ENCODE results near the gene BAIAP3. TPM values are rescaled to one million over a fixed set of nuclear protein-coding genes. Genes with fewer than 3 reads are reported as not detected.

BAIAP3 gene
- total and polyA plus RNA-seq, 2 experiments from 2014 or later = 0.23 to 0.86 TPM

GRCh38 chr16:1393613-1394176 is 60.2 kb downstream of the BAIAP3 start:
- Histone ChIP-seq H3K4me2 (ENCODE audit: unreplicated experiment) (no peak overlapping the region), H3K27me3 (replicated peaks; ENCODE audit: insufficient read depth) (no peaks in the 10 kb centered on the region), H3F3A (ENCODE audit: insufficient read depth) (no peaks in the 10 kb centered on the region), H3K9me3 (ENCODE audit: low read depth) (no peaks in the 10 kb centered on the region), H3K27ac (no peak overlapping the region), H3K36me3 (ENCODE audit: low read depth) (no peaks in the 10 kb centered on the region), H3K4me1 (ENCODE audit: insufficient read depth) (no peaks in the 10 kb centered on the region), H3K4me3 (no peak overlapping the region), H3K79me2 (ENCODE audit: insufficient read depth) (no peaks in the 10 kb centered on the region), H3K9me2 (ENCODE audit: insufficient read depth) (no peaks in the 10 kb centered on the region), H2AFZ (no peak overlapping the region), H4K20me1 (ENCODE audit: insufficient read depth) (no peaks in the 10 kb centered on the region), H3K9ac (no peak overlapping the region)
- TF ChIP-seq EZH2phosphoT487 (IDR thresholded peaks at IDR 0.05; ENCODE audit: insufficient read depth, low read depth) = no peak
- no peak for TF ChIP-seq EZH2 (IDR thresholded peaks at IDR 0.05; ENCODE audit: insufficient read depth, poor library complexity, severe bottlenecking)
- 94 to 95% methylated on average over 21 of the region's 21 CpGs for WGBS, 2 experiments (ENCODE audit: low coverage in 1 of 2, low lambda C conversion rate in 2 of 2, missing lambda C conversion rate in 2 of 2)
- DNase-seq = no peak
- in situ Hi-C loops (cut with MboI) = no loop called here

DNA sequence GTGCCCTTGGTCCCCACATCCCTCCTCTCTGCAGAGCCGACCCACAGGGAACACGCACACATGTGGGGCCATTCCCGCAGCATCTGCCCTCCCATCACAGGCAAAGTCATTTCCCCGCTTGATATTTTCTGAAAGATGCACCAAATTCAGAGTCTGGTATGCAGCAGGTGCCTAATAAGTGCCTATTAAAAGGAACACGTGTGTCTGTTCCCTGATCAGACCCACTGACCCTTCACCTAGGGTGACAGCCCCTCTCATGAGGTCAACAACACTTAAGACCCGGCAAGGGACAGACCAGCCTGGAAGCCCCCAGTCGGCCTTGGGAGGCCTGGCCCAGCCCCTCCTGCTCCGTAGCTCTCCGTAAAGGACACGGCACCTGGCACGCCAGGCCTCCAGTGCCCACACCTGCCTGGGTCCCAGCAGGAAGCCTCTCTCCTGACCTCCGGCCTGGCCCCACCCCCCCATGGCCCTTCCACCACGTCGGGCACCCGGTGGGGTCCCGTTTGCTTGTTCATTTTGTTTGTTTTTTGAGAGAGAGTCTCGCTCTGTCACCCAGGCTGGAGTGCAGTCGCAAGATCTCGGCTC is 61.0 kb downstream of the BAIAP3 start:
- no peaks in the 10 kb centered on the region for H3K27me3 ChIP-seq (replicated peaks; ENCODE audit: insufficient read depth)
- in situ Hi-C loops (cut with MboI) = no loop called here
- H3K36me3 ChIP-seq (ENCODE audit: low read depth) = no peaks in the 10 kb centered on the region
- no peaks in the 10 kb centered on the region for H3K9me2 ChIP-seq (ENCODE audit: insufficient read depth)
- no peak overlapping the region for H3K27ac ChIP-seq
- no peak overlapping the region for H2AFZ ChIP-seq
- H3K79me2 ChIP-seq (ENCODE audit: insufficient read depth) = no peaks in the 10 kb centered on the region
- no peak overlapping the region for H3K4me3 ChIP-seq
- TF ChIP-seq EZH2phosphoT487 (IDR thresholded peaks at IDR 0.05; ENCODE audit: insufficient read depth, low read depth) = no peak
- no peak for TF ChIP-seq EZH2 (IDR thresholded peaks at IDR 0.05; ENCODE audit: insufficient read depth, poor library complexity, severe bottlenecking)
- no peaks in the 10 kb centered on the region for H4K20me1 ChIP-seq (ENCODE audit: insufficient read depth)
- H3K4me2 ChIP-seq (ENCODE audit: unreplicated experiment) = no peak overlapping the region
- 90 to 91% methylated on average over 16 to 19 of the region's 19 CpGs for WGBS, 2 experiments (ENCODE audit: low coverage in 1 of 2, low lambda C conversion rate in 2 of 2, missing lambda C conversion rate in 2 of 2)
- H3K4me1 ChIP-seq (ENCODE audit: insufficient read depth) = no peaks in the 10 kb centered on the region
- H3K9ac ChIP-seq = no peak overlapping the region
- no peaks in the 10 kb centered on the region for H3F3A ChIP-seq (ENCODE audit: insufficient read depth)
- H3K9me3 ChIP-seq (ENCODE audit: low read depth) = no peaks in the 10 kb centered on the region
- no peak for DNase-seq

DNA sequence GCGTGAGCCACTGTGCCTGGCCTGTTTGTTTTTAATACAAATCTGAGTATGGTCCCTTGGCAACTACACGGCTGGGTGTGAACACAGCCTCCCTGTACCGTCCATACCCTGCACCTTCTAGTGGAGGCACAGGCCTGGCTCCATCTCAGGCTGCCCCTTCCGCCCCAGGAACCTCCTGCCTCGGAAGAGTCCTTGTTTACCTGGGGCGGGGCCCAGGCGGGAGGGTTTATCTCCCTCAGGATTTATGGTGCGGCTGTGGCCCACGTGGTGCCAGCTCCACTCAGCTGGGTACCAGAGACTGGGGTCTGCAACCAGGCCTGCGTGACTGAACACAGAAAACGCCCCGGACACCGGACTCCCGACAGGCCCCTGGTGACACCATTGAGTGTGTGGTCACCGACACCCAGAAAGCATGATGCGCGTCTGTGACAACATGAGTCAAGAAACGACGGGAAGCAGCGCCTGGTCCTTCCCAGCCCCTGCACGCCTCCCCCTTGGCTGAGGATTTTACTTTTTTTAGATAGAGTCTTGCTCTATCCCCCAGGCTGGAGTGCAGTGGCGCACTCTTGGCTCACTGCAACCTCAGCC is 62.1 kb downstream of the BAIAP3 start:
- Histone ChIP-seq H3K4me2 (ENCODE audit: unreplicated experiment) (no peak overlapping the region), H3K4me1 (ENCODE audit: insufficient read depth) (no peaks in the 10 kb centered on the region), H3F3A (ENCODE audit: insufficient read depth) (no peaks in the 10 kb centered on the region), H3K4me3 (no peak overlapping the region), H3K79me2 (ENCODE audit: insufficient read depth) (no peaks in the 10 kb centered on the region), H4K20me1 (ENCODE audit: insufficient read depth) (no peaks in the 10 kb centered on the region), H3K27me3 (replicated peaks; ENCODE audit: insufficient read depth) (no peaks in the 10 kb centered on the region), H2AFZ (no peak overlapping the region), H3K36me3 (ENCODE audit: low read depth) (no peaks in the 10 kb centered on the region), H3K27ac (no peak overlapping the region), H3K9me3 (ENCODE audit: low read depth) (no peaks in the 10 kb centered on the region), H3K9me2 (ENCODE audit: insufficient read depth) (no peaks in the 10 kb centered on the region), H3K9ac (no peak overlapping the region)
- in situ Hi-C loops (cut with MboI) = no loop called here
- WGBS, 2 experiments (ENCODE audit: low coverage in 1 of 2, low lambda C conversion rate in 2 of 2, missing lambda C conversion rate in 2 of 2) = 93 to 94% methylated on average over 21 to 22 of the region's 22 CpGs
- no peak for DNase-seq
- no peak for TF ChIP-seq EZH2 (IDR thresholded peaks at IDR 0.05; ENCODE audit: insufficient read depth, poor library complexity, severe bottlenecking)
- TF ChIP-seq EZH2phosphoT487 (IDR thresholded peaks at IDR 0.05; ENCODE audit: insufficient read depth, low read depth) = no peak

- Histone ChIP-seq H3K9me2 (ENCODE audit: insufficient read depth) (no peaks in the 10 kb centered on the region), H3K4me1 (ENCODE audit: insufficient read depth) (no peaks in the 10 kb centered on the region), H3K36me3 (ENCODE audit: low read depth) (no peaks in the 10 kb centered on the region), H3K27ac (no peak overlapping the region), H3K9me3 (ENCODE audit: low read depth) (no peaks in the 10 kb centered on the region), H3K79me2 (ENCODE audit: insufficient read depth) (no peaks in the 10 kb centered on the region), H3F3A (ENCODE audit: insufficient read depth) (no peaks in the 10 kb centered on the region), H3K4me3 (no peak overlapping the region), H3K4me2 (ENCODE audit: unreplicated experiment) (no peak overlapping the region), H2AFZ (no peak overlapping the region), H3K27me3 (replicated peaks; ENCODE audit: insufficient read depth) (no peaks in the 10 kb centered on the region), H4K20me1 (ENCODE audit: insufficient read depth) (no peaks in the 10 kb centered on the region), H3K9ac (no peak overlapping the region)
- no peak for DNase-seq
- in situ Hi-C loops (cut with MboI) = no loop called here
- WGBS, 2 experiments (ENCODE audit: low coverage in 1 of 2, low lambda C conversion rate in 2 of 2, missing lambda C conversion rate in 2 of 2) = 94 to 95% methylated on average over 15 to 21 of the region's 21 CpGs
- TF ChIP-seq EZH2phosphoT487 (IDR thresholded peaks at IDR 0.05; ENCODE audit: insufficient read depth, low read depth) (no peak), EZH2 (IDR thresholded peaks at IDR 0.05; ENCODE audit: insufficient read depth, poor library complexity, severe bottlenecking) (no peak)
Measured at GRCh38 chr16:1397779-1398178, 64.3 kb downstream of the BAIAP3 start.
